Effector CD4-positive, alpha-beta T cell (primary cell): ENCODE measurements around the gene SNED1.

ENCODE experiments used
- DNase-seq: peaks from one replicate; pipeline ENCODE4 v3.0.0-alpha.2; 2020

SNED1 gene

DNA sequence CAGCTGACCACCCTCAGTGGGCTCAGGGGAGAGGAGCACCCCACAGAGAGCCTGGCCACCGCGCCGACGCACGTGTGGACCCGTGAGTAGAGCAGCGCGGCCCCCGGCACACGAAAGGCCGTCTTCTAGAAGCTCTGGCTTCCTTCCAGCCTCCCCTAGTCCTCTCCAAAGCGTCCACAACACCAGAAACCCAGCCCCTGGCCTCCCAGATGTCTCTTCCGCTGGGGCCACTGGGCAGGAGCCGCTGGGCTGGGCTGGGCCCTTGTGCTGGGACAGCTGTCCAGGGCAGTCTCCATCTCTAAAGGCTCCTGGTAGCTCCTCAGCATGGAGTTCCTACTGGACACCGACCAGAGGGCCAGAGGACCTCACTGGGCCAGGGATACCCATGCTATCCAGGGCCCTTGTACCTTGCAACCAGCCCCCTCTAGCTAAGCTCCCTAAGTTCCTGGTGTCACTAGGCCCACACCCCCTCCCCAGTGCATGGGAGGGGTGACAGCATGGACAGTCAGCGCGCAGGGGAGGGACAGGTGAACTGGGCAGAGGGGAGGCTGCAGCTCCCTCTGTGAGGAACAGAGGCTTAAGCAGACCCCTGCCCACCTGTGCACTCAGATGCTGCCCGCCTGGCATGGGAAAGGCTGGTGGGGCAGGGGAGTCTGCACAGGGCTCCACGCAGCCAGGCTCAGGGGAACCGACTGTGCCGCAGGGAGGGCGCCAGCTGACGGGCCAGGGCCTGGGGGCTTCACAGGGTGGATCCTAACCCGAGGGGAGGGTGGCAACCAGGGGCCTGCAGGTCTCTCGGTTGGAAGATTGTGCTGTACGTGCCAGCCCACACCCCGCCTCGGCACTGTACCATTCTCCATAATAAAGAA lies 70.8 kb downstream of the SNED1 start:
- no peak for DNase-seq

GRCh38 chr2:241069821-241070281 lies 71.4 kb downstream of the SNED1 start:
- no peak for DNase-seq

DNA sequence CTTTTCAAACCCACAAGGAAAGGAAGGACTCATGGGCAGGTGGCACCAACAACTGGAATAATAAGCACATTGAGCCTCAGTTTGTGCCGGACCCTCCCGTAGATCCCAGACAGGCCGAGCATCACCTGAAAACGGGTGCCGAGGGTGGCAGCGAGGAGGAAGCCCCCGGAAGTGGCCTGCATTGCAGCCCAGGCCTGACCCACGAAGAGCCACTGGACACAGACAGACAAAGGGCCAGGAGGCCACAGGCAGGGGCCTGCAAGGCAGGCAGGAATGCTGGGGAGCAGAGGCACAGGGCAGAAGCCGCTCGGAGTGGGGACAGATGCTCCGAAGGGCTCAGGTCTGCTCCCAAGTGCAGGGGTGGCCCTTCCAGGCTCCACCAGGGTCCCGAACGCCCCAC lies 71.9 kb downstream of the SNED1 start:
- DNase-seq = no peak

DNA sequence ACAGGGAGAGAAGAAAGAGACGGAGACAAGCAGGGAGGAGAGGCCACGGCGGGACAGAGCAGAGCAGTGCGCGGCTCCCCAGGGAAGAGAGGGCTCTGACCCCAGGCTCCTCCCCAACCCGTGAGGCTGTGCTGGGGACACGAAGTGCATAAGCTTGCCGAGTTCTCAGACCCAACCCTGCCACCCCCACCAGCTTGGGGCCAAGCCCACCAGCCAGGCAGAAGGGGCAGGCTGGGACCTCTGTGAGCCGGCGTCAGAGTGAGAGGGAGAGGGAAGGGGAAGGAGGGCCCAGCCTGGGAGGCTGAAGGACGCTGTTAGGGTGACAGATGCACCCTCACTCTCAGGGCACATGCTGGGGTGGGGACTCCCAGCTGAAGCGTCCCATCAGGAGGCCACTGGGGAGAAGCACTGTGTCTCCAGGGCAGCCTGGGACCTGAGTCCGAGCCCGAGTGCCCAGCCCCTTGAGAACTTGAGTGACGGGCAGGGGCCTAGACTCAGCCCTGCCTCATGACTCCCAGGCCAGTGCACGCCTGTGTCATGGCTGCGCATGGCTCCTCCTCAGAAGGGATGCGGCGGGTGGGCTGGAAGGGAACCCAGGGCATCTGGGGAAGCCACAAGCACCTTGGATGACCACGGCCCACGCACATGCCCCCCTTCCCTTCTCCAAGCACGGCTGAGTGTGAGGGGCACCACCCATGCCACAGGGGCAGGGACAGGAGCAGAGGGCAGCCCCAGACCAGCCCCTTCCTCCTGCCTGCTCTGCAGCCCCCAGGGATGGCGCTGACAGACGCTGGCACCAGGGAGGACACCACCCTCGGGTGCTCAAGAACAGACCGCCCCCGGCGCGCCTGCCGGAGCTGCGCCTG lies 72.6 kb downstream of the SNED1 start:
- DNase-seq = no peak

GRCh38 chr2:241071677-241072111 lies 73.3 kb downstream of the SNED1 start:
- DNase-seq = no peak

DNA sequence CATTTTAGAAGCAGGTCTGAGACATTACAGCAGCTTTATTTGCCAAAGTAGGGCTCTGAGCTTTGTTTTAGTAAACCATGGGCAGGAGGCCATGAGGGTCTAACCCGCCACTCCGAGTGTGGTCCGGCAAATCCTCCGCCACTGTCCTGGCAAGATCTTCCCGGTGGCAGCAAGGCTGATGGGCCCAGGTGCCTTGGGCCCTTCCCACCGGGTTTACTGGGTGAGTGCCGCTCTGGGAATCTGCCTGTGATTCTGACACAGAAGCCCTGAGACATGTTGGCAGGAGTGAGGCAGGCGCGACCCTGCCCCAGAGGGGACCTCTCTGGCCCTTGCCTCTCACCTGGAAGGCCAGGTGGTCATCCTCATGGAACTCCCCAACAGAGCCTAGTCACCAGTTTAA lies 73.7 kb downstream of the SNED1 start:
- DNase-seq = no peak

DNA sequence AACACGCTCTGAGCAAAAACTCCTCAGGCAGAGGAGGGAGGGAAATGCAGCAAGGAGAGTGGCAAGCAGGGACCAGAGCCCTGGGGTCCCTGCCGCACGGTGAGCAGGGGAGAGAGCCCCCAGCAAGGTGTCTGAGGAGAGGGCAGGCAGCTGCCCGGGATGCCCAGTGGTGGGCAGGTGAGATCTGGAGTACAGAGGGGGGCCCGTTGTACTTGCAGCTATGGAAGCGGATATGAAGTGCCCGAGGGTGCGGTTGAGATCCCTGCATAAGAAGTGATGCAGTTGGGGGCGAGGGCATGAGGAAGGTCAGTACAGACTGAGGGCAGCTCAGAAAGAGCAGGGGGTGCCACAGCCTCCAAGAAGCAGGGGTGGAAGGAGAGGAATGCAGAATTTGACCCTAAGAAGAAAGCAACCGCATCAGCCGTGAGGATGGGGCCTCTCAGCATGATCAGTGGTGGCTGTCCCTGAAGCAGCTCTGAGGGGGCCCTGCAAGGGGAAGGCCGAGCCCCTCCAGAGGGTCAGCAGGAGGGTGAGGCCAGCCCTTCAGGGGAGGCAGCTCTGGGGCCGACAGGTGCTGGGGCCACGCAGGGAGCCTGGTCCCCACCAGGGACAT lies 74.2 kb downstream of the SNED1 start:
- DNase-seq = no peak

- no peak for DNase-seq
Measured at GRCh38 chr2:241073166-241074064, 75.0 kb downstream of the SNED1 start.

GRCh38 chr2:241074065-241074818 lies 75.8 kb downstream of the SNED1 start:
- no peak for DNase-seq

DNA sequence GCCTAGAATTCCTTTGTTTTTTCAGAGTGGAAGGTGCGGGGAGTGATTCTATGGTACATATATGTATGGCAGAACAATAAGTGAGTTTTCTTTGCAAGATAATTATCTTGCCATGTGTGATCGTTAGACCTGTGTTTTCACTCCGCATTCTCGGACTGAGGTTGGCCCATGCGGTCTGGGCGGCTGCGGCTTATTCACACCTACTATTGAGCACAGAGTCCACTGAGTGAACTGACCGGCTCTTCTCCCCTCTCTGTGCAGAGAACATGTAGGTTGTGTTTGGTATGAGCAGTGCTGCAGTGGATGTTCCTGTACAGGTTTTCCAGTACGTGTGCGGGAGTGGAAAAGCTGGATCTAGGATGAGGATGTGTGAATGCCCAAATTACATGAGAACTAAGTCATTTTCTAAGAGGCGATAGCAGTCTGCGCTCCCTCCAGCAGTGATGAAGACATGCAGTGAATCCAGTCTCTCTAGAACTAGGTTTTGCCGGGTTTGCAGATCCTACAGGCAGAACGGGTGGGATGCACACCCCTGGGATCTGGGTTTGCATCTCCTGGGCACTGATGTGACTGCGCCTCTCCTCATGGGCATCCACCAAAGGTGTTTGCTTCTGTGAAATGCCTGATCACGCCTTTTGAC lies 76.6 kb downstream of the SNED1 start:
- no peak for DNase-seq

DNA sequence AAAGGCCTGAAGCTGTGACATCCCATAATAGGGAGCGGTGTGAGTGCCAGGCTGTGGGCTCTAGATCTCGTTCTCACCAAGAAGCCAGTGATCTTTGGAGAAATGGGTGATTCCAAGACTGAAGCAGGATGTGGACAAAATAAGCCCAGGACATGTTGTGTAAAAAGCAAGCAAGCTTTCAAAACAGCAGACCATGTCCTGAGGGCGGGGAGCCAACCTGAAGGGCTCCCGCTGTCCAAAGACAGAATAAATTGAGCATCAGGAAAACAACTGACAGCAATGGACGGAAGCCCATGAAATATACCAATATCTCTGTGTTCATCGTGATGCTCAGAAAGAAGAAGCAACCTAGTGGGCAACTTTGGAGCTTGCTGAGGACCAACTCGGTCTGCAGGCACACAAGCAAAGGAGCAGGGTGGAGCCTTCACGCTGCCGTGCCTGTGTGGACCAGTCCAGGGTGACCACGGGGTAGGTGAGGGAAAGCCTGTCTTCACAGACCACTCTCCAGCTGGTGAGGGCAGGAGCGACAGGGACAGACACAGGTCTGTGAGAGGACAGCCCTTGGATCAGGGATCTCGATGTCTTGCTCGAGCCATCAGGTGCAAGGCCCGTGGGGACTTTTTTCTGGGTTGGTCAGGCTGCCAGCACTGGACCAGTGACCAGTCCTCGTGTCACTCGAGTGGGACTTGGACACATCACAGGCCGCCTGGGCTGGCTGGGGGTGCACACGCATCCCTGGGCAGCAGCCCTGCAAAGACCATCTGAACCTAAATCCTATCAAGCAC lies 82.2 kb downstream of the SNED1 start:
- no peak for DNase-seq

- no peak for DNase-seq
Measured at GRCh38 chr2:241081190-241081642, 82.8 kb downstream of the SNED1 start.

GRCh38 chr2:241081643-241082340 lies 83.4 kb downstream of the SNED1 start:
- no peak for DNase-seq

DNA sequence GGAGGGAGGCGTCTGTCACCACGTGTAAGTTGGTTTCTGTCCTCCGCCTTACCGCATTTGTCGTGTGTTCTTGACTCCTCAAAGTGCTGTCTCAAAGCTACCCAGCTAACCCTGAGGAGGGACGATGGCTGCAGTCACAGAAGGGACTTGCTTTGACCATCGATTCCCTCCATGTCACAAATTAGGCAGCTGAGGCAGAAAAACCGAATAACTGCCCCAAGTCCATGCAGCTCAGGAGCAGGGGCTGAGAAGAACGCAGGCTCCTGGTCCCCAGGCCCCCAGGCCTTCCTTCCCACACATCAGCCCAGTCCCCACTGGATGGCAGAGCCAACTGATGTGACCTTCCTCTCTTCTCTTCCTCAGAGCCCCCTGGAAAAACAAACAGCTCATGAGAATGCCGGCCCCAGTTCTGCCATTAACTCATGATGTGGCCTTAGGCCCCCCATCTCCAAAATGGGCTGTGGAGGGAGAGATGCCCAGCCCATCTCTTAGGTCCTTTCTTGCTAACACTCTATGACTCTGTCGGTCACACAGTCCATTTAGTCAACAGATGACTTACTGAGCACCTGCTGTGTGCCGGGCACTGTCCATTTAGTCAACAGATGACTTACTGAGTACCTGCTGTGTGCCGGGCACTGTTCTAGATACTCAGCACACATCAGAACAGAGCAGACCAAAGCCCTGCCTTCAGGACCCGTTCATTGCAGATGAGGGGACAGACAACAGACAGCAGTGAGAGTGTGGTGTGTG lies 84.1 kb downstream of the SNED1 start:
- no peak for DNase-seq

DNA sequence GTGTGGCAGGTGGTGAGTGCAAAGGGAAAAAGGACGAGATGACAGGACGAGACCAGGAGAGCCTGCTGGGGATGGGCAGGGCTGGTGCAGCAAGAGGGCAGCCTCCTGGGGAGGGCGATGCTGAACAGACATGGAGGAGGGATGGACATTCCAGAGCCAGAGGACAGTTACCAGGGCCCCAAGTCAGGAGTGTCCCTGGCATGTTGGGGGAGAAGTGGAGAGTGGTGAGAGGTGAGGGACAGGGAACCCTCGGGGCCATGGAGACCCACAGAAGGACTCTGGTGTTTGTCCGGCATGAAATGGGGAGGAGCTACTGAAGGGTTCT lies 84.6 kb downstream of the SNED1 start:
- no peak for DNase-seq

GRCh38 chr2:241084856-241085444 lies 86.5 kb downstream of the SNED1 start:
- no peak for DNase-seq

DNA sequence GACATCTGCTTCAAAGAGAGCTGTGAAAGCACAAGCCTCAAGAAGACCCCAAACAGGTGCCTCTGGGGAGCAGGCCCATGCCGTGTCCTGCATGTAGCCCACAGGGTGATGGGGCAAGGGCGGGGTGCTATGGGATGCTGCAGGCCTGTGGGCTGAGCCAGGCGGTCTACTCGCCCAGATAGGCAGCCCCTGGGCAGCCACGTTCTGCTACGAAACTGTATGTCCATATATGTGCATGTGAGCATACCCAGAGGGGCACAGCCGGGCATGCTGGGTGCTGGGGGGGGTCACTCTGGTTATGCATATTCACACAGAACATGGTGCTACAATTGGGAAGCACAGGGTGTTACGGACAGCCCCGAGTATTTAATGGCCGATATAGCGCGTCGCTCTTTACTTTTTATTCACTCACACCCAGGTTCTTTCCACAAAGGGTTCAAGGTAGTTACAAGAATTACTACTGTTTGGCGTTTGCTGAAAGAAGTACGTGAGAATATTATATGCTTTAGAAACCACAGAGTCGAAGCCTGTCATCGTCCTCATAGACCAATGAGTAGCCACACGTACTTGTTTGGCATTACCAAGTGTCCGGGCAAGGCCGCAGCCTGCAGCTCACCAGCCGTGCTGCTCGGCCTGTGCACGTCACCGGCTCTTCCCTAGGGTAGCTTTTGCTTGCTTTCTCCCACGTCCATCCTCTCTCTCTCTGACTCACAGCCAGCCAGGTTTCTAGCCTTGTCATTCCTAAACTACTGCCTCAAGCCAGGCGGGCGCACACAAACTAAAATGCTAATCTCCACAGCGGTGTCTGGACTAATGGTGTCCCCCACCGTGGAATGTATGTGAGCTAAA lies 89.2 kb downstream of the SNED1 start:
- no peak for DNase-seq
